ENCODE results near the gene KLK4. TPM values are rescaled to one million over a fixed set of nuclear protein-coding genes. Genes with fewer than 3 reads are reported as not detected.

KLK4 gene
- total and polyA plus RNA-seq, 9 of the 15 experiments (the other 6 are each of a cell fraction or from before 2014, with no cell fraction given), result not detected

GRCh38 chr19:50896591-50897190, 14.5 kb downstream of the KLK4 start (continued):
- TF ChIP-seq FIP1L1 (IDR thresholded peaks at IDR 0.05; ENCODE audit: low read depth, low read length, poor library complexity, severe bottlenecking) (no peak), ZNF561 (CRISPR knock-in tag; conservative IDR thresholded peaks at IDR 0.05) (no peak), TEAD4 (IDR thresholded peaks at IDR 0.05; ENCODE audit: low read length) (peak; percentile 68; the same call in 1 of the 2 replicates), TEAD4 (CRISPR knock-in tag; IDR thresholded peaks at IDR 0.05; ENCODE audit: borderline replicate concordance) (no peak), ZNF263 (CRISPR knock-in tag; IDR thresholded peaks at IDR 0.05; ENCODE audit: borderline replicate concordance) (no peak), DDX20 (tag; IDR thresholded peaks at IDR 0.05; ENCODE audit: low read depth) (no peak), PHF20 (IDR thresholded peaks at IDR 0.05; ENCODE audit: partially characterized antibody) (peak; percentile 60), POLR3G (IDR thresholded peaks at IDR 0.05; ENCODE audit: extremely low read depth, insufficient read length, insufficient replicate concordance) (no peak), HDAC6 (IDR thresholded peaks at IDR 0.05; ENCODE audit: low read depth, low read length) (no peak), GTF2E2 (tag; IDR thresholded peaks at IDR 0.05) (no peak), LCOR (CRISPR knock-in tag; IDR thresholded peaks at IDR 0.05) (no peak), ZNF408 (CRISPR knock-in tag; IDR thresholded peaks at IDR 0.05; ENCODE audit: low read depth) (no peak)
- TF ChIP-seq, protein P1, sequence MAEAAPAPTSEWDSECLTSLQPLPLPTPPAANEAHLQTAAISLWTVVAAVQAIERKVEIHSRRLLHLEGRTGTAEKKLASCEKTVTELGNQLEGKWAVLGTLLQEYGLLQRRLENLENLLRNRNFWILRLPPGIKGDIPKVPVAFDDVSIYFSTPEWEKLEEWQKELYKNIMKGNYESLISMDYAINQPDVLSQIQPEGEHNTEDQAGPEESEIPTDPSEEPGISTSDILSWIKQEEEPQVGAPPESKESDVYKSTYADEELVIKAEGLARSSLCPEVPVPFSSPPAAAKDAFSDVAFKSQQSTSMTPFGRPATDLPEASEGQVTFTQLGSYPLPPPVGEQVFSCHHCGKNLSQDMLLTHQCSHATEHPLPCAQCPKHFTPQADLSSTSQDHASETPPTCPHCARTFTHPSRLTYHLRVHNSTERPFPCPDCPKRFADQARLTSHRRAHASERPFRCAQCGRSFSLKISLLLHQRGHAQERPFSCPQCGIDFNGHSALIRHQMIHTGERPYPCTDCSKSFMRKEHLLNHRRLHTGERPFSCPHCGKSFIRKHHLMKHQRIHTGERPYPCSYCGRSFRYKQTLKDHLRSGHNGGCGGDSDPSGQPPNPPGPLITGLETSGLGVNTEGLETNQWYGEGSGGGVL (CRISPR knock-in tag; IDR thresholded peaks at IDR 0.05), result no peak
- TF ChIP-seq, protein P2, sequence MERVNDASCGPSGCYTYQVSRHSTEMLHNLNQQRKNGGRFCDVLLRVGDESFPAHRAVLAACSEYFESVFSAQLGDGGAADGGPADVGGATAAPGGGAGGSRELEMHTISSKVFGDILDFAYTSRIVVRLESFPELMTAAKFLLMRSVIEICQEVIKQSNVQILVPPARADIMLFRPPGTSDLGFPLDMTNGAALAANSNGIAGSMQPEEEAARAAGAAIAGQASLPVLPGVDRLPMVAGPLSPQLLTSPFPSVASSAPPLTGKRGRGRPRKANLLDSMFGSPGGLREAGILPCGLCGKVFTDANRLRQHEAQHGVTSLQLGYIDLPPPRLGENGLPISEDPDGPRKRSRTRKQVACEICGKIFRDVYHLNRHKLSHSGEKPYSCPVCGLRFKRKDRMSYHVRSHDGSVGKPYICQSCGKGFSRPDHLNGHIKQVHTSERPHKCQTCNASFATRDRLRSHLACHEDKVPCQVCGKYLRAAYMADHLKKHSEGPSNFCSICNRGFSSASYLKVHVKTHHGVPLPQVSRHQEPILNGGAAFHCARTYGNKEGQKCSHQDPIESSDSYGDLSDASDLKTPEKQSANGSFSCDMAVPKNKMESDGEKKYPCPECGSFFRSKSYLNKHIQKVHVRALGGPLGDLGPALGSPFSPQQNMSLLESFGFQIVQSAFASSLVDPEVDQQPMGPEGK (CRISPR knock-in tag; IDR thresholded peaks at IDR 0.05; ENCODE audit: borderline replicate concordance), result no peak
- TF ChIP-seq, protein P3, sequence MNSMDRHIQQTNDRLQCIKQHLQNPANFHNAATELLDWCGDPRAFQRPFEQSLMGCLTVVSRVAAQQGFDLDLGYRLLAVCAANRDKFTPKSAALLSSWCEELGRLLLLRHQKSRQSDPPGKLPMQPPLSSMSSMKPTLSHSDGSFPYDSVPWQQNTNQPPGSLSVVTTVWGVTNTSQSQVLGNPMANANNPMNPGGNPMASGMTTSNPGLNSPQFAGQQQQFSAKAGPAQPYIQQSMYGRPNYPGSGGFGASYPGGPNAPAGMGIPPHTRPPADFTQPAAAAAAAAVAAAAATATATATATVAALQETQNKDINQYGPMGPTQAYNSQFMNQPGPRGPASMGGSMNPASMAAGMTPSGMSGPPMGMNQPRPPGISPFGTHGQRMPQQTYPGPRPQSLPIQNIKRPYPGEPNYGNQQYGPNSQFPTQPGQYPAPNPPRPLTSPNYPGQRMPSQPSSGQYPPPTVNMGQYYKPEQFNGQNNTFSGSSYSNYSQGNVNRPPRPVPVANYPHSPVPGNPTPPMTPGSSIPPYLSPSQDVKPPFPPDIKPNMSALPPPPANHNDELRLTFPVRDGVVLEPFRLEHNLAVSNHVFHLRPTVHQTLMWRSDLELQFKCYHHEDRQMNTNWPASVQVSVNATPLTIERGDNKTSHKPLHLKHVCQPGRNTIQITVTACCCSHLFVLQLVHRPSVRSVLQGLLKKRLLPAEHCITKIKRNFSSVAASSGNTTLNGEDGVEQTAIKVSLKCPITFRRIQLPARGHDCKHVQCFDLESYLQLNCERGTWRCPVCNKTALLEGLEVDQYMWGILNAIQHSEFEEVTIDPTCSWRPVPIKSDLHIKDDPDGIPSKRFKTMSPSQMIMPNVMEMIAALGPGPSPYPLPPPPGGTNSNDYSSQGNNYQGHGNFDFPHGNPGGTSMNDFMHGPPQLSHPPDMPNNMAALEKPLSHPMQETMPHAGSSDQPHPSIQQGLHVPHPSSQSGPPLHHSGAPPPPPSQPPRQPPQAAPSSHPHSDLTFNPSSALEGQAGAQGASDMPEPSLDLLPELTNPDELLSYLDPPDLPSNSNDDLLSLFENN (IDR thresholded peaks at IDR 0.05; ENCODE audit: low read depth in 2 of 2, low read length in 2 of 2), result no peak
- TF ChIP-seq, protein P4, sequence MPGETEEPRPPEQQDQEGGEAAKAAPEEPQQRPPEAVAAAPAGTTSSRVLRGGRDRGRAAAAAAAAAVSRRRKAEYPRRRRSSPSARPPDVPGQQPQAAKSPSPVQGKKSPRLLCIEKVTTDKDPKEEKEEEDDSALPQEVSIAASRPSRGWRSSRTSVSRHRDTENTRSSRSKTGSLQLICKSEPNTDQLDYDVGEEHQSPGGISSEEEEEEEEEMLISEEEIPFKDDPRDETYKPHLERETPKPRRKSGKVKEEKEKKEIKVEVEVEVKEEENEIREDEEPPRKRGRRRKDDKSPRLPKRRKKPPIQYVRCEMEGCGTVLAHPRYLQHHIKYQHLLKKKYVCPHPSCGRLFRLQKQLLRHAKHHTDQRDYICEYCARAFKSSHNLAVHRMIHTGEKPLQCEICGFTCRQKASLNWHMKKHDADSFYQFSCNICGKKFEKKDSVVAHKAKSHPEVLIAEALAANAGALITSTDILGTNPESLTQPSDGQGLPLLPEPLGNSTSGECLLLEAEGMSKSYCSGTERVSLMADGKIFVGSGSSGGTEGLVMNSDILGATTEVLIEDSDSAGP (CRISPR knock-in tag; IDR thresholded peaks at IDR 0.05), result no peak
- TF ChIP-seq, protein P5, sequence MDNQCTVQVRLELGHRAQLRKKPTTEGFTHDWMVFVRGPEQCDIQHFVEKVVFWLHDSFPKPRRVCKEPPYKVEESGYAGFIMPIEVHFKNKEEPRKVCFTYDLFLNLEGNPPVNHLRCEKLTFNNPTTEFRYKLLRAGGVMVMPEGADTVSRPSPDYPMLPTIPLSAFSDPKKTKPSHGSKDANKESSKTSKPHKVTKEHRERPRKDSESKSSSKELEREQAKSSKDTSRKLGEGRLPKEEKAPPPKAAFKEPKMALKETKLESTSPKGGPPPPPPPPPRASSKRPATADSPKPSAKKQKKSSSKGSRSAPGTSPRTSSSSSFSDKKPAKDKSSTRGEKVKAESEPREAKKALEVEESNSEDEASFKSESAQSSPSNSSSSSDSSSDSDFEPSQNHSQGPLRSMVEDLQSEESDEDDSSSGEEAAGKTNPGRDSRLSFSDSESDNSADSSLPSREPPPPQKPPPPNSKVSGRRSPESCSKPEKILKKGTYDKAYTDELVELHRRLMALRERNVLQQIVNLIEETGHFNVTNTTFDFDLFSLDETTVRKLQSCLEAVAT (IDR thresholded peaks at IDR 0.05), result peak in 1 of 2 experiments; percentile 86; a peak in 2 of 4 replicates

Measured in K562 (cell line).